Measurements from ENCODE around the gene ASCL3.

DNA sequence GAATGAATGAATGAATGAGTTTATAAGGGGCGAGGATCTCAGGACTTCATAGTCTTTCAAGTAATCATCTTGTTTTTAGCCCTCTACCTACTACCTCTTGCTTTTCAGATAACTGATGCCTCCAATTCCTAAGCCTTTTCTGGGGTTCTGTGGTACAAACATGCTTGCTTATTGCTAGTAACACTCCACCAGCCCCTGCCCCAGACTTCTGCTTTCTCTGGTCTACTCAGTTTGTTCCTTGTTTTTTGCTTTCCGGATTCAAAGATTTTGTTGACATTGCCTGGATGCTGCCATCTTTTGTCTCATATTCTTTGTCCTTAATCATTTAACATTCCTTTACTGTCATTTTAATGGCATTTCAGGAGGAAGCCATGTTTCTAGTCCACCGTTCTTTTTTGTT, 30.3 kb upstream of the ASCL3 start:
- no peak for TF ChIP-seq POLR2A (IDR thresholded peaks at IDR 0.05)
- no peak for TF ChIP-seq CTCF (IDR thresholded peaks at IDR 0.05)

Data from thyroid gland (tissue), 4 donors.